Duodenal mucosa (tissue), 2 donors: ENCODE results near the gene SLCO2B1.

Experiments used
- H3K27ac ChIP-seq: one replicate; pipeline ENCODE4 v1.7.0; 2013; ENCODE audit warnings: low read depth, low read length
- H3K27me3 ChIP-seq, 2 donors: one replicate each; pipeline ENCODE4 v1.7.0; 2013; ENCODE audit warnings: low read length in 2 of 2, control low read depth in 1 of 2; ENCODE audit not compliant: insufficient read depth in 2 of 2, control insufficient read depth in 1 of 2
- H3K36me3 ChIP-seq, 2 donors: one replicate each; pipeline ENCODE4 v1.7.0; 2013; ENCODE audit warnings: low read length in 2 of 2, control low read depth in 1 of 2; ENCODE audit not compliant: insufficient read depth in 2 of 2, control insufficient read depth in 1 of 2
- H3K4me1 ChIP-seq, 2 donors: one replicate each; pipeline ENCODE4 v1.7.0; 2013; ENCODE audit warnings: low read length in 2 of 2, control low read depth in 1 of 2; ENCODE audit not compliant: insufficient read depth in 2 of 2, control insufficient read depth in 1 of 2
- H3K4me3 ChIP-seq, 2 donors: one replicate each; pipeline ENCODE4 v1.7.0; 2013; ENCODE audit warnings: low read length in 2 of 2, low read depth in 1 of 2
- H3K9ac ChIP-seq, 2 donors: one replicate each; pipeline ENCODE4 v1.7.0; 2013; ENCODE audit warnings: low read length in 2 of 2, low read depth in 1 of 2
- H3K9me3 ChIP-seq, 2 donors: one replicate each; pipeline ENCODE4 v1.7.0; 2013; ENCODE audit warnings: low read length in 2 of 2, control low read depth in 1 of 2; ENCODE audit not compliant: control insufficient read depth in 1 of 2

Gene SLCO2B1

DNA sequence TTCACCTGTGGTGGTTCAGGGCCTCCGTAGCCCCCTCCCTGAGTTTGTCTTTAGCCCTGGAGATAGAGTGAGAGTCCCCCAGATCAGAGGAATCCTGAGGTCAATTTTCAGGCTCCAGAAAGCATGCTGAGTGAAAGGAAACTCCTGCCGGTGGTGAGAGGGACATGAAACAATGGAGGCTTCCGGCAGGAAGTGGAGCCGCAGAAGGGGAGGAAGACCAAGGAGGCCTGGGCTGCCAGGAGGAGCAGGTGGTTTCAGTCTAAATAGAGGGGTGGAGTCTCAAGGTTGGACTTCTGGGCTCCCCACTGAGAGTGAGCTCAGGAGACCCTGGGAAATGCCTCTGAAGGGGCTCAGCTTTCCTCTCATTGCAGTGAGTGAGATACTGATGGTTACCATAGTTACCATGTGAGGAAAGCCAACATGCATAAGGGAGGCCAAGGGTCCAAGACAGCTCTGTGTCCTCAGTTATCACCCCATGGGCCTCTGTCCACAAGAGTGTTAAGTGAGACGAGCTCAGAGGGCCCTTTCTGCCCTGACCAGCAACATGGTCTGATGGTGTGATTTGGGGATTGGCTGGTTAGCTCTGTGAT is 10.7 kb downstream of the SLCO2B1 start:
- H3K27me3 ChIP-seq: no peaks in the 10 kb centered on the region
- no peak overlapping the region for H3K27ac ChIP-seq
- H3K4me3 ChIP-seq: no peak overlapping the region
- peaks cover 6 to 17% of the 10 kb centered on the region in 2 donors for H3K36me3 ChIP-seq
- H3K9me3 ChIP-seq: no peaks in the 10 kb centered on the region
- peaks cover 74 to 79% of the 10 kb centered on the region in 2 donors for H3K4me1 ChIP-seq
- H3K9ac ChIP-seq: no peak overlapping the region

DNA sequence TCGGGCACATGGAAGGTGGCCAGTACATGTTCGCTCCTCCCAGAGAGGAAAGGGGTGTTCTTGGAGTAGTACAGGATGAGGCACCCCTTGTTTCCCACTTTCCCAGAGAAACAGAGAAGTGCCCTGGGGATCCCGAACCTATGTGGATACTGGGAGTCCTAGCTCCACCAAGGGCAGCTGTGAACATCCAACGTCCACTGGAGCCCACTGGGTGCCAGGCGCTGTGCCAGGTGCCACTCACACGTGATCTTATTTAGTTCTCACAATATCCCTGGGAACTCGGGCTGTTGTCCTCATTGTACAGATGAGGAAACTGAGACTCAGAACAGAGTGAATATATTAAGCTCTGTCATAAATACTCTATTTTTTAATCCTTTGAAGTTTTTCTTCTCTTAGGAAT is 12.0 kb downstream of the SLCO2B1 start:
- Histone ChIP-seq H3K27me3 (no peaks in the 10 kb centered on the region), H3K27ac (no peak overlapping the region), H3K4me3 (no peak overlapping the region), H3K9ac (no peak overlapping the region), H3K4me1 (peaks cover 76 to 80% of the 10 kb centered on the region in 2 donors), H3K36me3 (peaks cover 6 to 20% of the 10 kb centered on the region in 2 donors), H3K9me3 (no peaks in the 10 kb centered on the region)

DNA sequence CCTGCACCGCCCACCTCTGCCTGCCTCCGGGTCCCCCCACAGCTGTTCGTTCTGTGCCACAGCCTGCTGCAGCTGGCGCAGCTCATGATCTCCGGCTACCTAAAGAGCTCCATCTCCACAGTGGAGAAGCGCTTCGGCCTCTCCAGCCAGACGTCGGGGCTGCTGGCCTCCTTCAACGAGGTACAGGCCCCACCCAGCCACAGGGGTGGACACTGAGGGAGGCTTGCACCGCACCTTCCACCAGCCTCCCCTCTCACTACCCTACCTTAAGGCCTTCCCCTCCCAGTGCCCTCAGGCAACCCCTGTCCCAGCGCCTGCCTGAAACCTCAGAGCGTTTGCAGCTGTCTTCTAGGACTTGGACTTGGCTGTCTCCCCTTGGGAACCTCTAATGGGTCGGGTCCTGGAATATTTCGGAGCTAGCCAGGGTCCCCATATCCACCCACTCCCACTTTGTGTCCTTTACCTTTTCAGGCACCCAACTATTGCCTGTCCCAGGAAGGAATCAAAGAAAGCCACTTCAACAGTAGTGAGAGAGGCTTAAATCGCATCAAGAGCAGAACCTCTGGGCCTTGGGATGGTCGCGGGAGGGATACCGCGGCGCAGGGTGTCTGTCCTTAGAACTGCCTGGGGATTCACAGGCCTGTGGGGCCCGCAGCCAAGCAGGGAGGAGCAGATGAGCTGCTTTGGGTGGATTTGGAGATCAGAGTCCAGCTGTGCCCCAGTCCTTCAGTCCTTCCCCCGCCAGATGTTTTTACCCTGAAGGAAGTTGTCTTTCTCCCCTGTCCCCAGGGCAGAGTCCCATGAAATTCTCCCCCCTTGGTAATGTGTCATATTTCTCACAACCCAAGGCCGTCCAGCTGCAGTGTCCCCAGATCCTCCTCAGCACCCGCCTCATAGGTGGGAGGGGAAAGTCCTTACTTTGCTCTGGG is 13.3 kb downstream of the SLCO2B1 start:
- Histone ChIP-seq H3K27ac (no peak overlapping the region), H3K9me3 (no peaks in the 10 kb centered on the region), H3K9ac (peak overlapping the region in 1 of 2 donors; percentile 43), H3K27me3 (no peaks in the 10 kb centered on the region), H3K4me1 (peaks cover 78 to 82% of the 10 kb centered on the region in 2 donors), H3K4me3 (no peak overlapping the region), H3K36me3 (peaks cover 8 to 22% of the 10 kb centered on the region in 2 donors)

DNA sequence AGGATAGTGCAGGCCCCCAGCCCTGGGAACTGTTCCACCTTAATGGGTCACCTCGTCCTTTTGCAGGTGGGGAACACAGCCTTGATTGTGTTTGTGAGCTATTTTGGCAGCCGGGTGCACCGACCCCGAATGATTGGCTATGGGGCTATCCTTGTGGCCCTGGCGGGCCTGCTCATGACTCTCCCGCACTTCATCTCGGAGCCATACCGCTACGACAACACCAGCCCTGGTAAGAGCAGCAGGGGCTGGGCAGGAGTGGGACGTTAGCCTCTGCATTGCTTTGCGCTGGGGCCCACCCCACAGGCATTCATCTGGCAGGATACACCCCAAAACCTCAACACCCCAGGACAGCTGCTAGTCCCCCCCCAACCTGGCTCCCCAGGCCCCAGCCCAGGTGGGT is 14.8 kb downstream of the SLCO2B1 start:
- Histone ChIP-seq H3K4me3 (no peak overlapping the region), H3K36me3 (peaks cover 14 to 35% of the 10 kb centered on the region in 2 donors), H3K27ac (no peak overlapping the region), H3K27me3 (no peaks in the 10 kb centered on the region), H3K9me3 (no peaks in the 10 kb centered on the region), H3K9ac (no peak overlapping the region), H3K4me1 (peaks cover 83 to 86% of the 10 kb centered on the region in 2 donors)

DNA sequence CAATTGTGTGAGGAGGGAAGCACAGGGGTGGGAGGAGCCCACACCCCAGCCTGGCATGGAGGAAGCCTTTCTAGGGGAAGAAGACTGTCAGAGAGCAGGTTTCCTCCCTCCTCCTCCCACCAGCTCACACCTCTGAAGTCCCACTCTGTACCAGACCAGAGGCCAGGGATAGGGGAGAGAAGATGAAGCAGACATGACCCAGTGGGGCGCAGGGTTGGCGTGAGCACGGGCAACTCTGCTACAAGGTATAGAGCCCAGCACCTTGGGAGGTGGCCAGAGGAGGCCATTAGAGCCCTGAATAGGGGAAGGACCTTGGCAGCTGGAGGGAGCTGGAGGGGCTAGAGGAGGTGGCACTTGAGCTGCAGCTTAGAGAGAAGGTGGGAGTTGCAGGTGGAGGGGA is 15.9 kb downstream of the SLCO2B1 start:
- Histone ChIP-seq H3K36me3 (peaks cover 15 to 35% of the 10 kb centered on the region in 2 donors), H3K27me3 (no peaks in the 10 kb centered on the region), H3K4me1 (peaks cover 75 to 80% of the 10 kb centered on the region in 2 donors), H3K9me3 (no peaks in the 10 kb centered on the region), H3K4me3 (no peak overlapping the region), H3K27ac (no peak overlapping the region), H3K9ac (peak overlapping the region in 1 of 2 donors; percentile 12)

DNA sequence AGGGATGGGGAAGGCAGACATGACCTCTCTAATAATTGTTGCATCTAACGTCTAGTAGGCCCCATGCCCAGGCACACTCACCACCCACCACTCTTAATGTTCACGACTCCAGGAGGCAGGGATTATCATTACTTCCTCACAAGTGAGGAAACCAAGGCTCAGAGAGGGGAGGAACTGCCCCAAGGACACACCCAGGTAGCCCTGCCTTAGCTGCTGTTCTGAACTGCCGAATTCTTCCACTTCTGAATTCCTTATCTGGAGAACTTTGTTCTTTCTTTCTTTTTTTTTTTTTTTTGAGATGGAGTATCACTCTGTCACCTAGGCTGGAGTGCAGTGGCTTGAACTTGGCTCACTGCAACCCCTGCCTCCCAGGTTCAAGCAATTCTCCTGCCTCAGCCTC is 16.7 kb downstream of the SLCO2B1 start:
- no peaks in the 10 kb centered on the region for H3K27me3 ChIP-seq
- H3K4me3 ChIP-seq: no peak overlapping the region
- peaks cover 70 to 72% of the 10 kb centered on the region in 2 donors for H3K4me1 ChIP-seq
- no peaks in the 10 kb centered on the region for H3K9me3 ChIP-seq
- peaks cover 17 to 38% of the 10 kb centered on the region in 2 donors for H3K36me3 ChIP-seq
- H3K9ac ChIP-seq: peak overlapping the region in 1 of 2 donors; percentile 28
- H3K27ac ChIP-seq: peak overlapping the region; percentile 76

DNA sequence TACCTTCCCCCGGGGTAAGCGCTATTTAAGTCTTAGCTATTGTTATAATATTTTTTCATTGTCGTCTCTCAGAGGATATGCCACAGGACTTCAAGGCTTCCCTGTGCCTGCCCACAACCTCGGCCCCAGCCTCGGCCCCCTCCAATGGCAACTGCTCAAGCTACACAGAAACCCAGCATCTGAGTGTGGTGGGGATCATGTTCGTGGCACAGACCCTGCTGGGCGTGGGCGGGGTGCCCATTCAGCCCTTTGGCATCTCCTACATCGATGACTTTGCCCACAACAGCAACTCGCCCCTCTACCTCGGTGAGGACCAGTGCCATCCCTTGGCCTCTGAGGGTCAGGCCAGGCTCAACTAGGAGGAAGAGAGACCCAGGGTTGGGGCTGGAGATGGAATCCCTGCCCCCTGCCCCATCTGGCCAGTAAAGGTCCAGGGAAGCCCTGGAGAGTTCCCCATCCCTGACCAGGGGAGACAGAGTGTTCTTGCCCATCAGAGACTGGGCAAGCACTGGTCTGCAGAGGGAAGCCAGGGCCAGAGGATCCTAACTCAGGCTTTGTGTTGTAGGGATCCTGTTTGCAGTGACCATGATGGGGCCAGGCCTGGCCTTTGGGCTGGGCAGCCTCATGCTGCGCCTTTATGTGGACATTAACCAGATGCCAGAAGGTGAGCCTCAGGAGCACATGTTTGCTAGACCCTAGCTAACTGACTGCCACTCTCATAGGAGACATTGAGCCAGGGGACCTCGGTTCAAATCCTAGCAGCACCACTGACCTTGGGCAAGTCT is 18.4 kb downstream of the SLCO2B1 start:
- Histone ChIP-seq H3K4me1 (peaks cover 53 to 61% of the 10 kb centered on the region in 2 donors), H3K9ac (peak overlapping the region; percentile 40 to 57), H3K27ac (peak overlapping the region; percentile 51), H3K27me3 (no peaks in the 10 kb centered on the region), H3K4me3 (peak overlapping the region in 1 of 2 donors; percentile 21), H3K36me3 (peaks cover 19 to 49% of the 10 kb centered on the region in 2 donors), H3K9me3 (no peaks in the 10 kb centered on the region)

DNA sequence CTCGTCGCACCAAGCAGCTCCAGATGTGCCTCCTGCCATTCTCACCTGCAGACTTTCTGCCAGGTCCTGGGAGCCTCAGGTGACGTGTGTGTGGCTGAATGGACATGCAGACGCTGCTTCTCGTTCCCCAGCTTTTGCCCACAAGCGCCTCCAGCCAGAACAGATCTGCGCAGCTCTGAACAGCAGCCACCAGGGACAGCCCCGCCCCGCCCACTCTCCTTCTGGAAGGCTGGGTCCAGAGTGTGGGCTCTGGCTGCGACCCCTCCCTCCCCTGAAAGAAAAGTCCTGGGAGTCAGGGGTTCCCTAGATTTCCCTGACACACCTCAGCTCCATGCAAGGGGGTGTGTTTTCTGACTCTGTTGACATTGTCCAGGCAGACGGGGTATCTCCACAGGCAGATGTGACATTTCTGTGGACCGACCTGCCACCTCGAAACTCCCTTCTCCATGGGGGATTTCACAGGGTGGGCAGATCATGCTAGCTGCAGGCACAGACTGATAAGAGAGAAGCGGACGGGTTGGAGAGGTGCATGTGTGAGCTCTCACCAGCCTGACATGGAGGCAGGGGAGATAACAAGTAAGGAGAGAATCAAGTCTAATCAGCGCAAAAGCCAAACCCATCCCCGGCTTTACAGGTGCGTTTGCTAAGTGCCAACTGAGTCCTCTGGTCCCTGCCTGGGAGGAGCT is 19.8 kb downstream of the SLCO2B1 start:
- no peak overlapping the region for H3K27ac ChIP-seq
- peaks cover 43 to 48% of the 10 kb centered on the region in 2 donors for H3K4me1 ChIP-seq
- no peaks in the 10 kb centered on the region for H3K27me3 ChIP-seq
- no peak overlapping the region for H3K9ac ChIP-seq
- no peak overlapping the region for H3K4me3 ChIP-seq
- no peaks in the 10 kb centered on the region for H3K9me3 ChIP-seq
- peaks cover 19 to 56% of the 10 kb centered on the region in 2 donors for H3K36me3 ChIP-seq

DNA sequence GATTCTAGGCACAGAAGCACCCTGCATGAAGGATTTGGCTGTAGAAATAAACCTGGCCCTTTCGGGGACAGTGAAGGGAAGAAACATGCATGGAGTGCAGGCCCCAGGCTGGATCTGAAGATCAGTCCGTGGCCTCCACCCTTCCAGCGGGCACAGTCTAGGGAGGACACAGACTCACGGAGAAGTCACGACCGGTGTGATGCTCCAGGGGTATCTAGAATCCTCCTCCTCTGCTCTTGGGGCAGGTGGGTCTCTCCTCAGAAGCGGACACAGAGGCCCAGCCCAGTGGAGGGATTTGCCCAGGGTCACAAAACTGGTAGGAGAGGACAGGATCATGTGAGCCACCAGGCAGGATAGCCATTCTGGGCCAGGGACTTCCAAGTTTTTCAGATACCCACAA is 22.4 kb downstream of the SLCO2B1 start:
- Histone ChIP-seq H3K36me3 (peaks cover 19 to 68% of the 10 kb centered on the region in 2 donors), H3K27ac (no peak overlapping the region), H3K4me1 (peaks cover 27% of the 10 kb centered on the region in 2 donors), H3K9me3 (no peaks in the 10 kb centered on the region), H3K9ac (no peak overlapping the region), H3K4me3 (no peak overlapping the region), H3K27me3 (no peaks in the 10 kb centered on the region)
